ENCODE measurements around the gene AMZ1. TPM values are rescaled to one million over a fixed set of nuclear protein-coding genes. Genes with fewer than 3 reads are reported as not detected.

AMZ1 gene
- total and polyA plus RNA-seq, 2 donors (not counting 1 experiment from before 2014, with no cell fraction given), result 0.26 to 0.33 TPM

- H3K4me1 ChIP-seq (ENCODE audit: control insufficient read depth, extremely low read depth, insufficient read depth, low read length), result peaks cover 2% of the 10 kb centered on the region
- DNase-seq (ENCODE audit: low read depth in 2 of 2), result no peak
- H2AFZ ChIP-seq (ENCODE audit: low read length), result no peak overlapping the region
- H3K27ac ChIP-seq (ENCODE audit: insufficient read depth, low read length), result no peak overlapping the region
- H3K4me2 ChIP-seq (ENCODE audit: extremely low read depth, insufficient read depth, low read length), result no peak overlapping the region
- no peaks in the 10 kb centered on the region for H3K27me3 ChIP-seq (ENCODE audit: control insufficient read depth, insufficient read depth, low read length)
- TF ChIP-seq CTCF (conservative IDR thresholded peaks at IDR 0.05 in 1 of 2, IDR thresholded peaks at IDR 0.05 in 1 of 2; ENCODE audit: low read depth in 1 of 2, low read length in 2 of 2), result no peak
- TF ChIP-seq EZH2 (IDR thresholded peaks at IDR 0.05; ENCODE audit: low read length, missing control alignments), result no peak
- no peaks in the 10 kb centered on the region for H4K20me1 ChIP-seq (ENCODE audit: control insufficient read depth, extremely low read depth, insufficient read depth, low read length)
- H3K79me2 ChIP-seq (ENCODE audit: control insufficient read depth, insufficient read depth, low read length), result no peaks in the 10 kb centered on the region
- H3K36me3 ChIP-seq (ENCODE audit: control insufficient read depth, insufficient read depth, low read length), result no peaks in the 10 kb centered on the region
- H3K4me3 ChIP-seq (replicated peaks in 1 of 4; ENCODE audit: control extremely low read depth in 1 of 4, insufficient read depth in 1 of 4, low read depth in 3 of 4, low read length in 4 of 4), result no peak overlapping the region
- no peak overlapping the region for H3K9ac ChIP-seq (ENCODE audit: insufficient read depth, low read length)
- H3K9me3 ChIP-seq (ENCODE audit: control insufficient read depth, insufficient read depth, low read depth, low read length), result no peaks in the 10 kb centered on the region
These were observed 22.3 kb downstream of the AMZ1 start for GRCh38 chr7:2710286-2710655.

- Histone ChIP-seq H3K27ac (ENCODE audit: insufficient read depth, low read length) (no peak overlapping the region), H3K9ac (ENCODE audit: insufficient read depth, low read length) (no peak overlapping the region), H3K27me3 (ENCODE audit: control insufficient read depth, insufficient read depth, low read length) (no peaks in the 10 kb centered on the region), H3K4me2 (ENCODE audit: extremely low read depth, insufficient read depth, low read length) (no peak overlapping the region), H3K36me3 (ENCODE audit: control insufficient read depth, insufficient read depth, low read length) (no peaks in the 10 kb centered on the region), H2AFZ (ENCODE audit: low read length) (no peak overlapping the region), H4K20me1 (ENCODE audit: control insufficient read depth, extremely low read depth, insufficient read depth, low read length) (no peaks in the 10 kb centered on the region), H3K4me1 (ENCODE audit: control insufficient read depth, extremely low read depth, insufficient read depth, low read length) (peaks cover 5% of the 10 kb centered on the region), H3K79me2 (ENCODE audit: control insufficient read depth, insufficient read depth, low read length) (no peaks in the 10 kb centered on the region), H3K9me3 (ENCODE audit: control insufficient read depth, insufficient read depth, low read depth, low read length) (no peaks in the 10 kb centered on the region), H3K4me3 (replicated peaks in 1 of 4; ENCODE audit: control extremely low read depth in 1 of 4, insufficient read depth in 1 of 4, low read depth in 3 of 4, low read length in 4 of 4) (no peak overlapping the region)
- DNase-seq (ENCODE audit: low read depth in 2 of 2), result no peak
- TF ChIP-seq EZH2 (IDR thresholded peaks at IDR 0.05; ENCODE audit: low read length, missing control alignments) (no peak), CTCF (conservative IDR thresholded peaks at IDR 0.05 in 1 of 2, IDR thresholded peaks at IDR 0.05 in 1 of 2; ENCODE audit: low read depth in 1 of 2, low read length in 2 of 2) (no peak)
These were observed 23.0 kb downstream of the AMZ1 start for GRCh38 chr7:2710901-2711551.

GRCh38 chr7:2711895-2712675, 24.1 kb downstream of the AMZ1 start:
- no peak overlapping the region for H3K4me3 ChIP-seq (replicated peaks in 1 of 4; ENCODE audit: control extremely low read depth in 1 of 4, insufficient read depth in 1 of 4, low read depth in 3 of 4, low read length in 4 of 4)
- peaks cover 15% of the 10 kb centered on the region for H3K4me1 ChIP-seq (ENCODE audit: control insufficient read depth, extremely low read depth, insufficient read depth, low read length)
- no peaks in the 10 kb centered on the region for H4K20me1 ChIP-seq (ENCODE audit: control insufficient read depth, extremely low read depth, insufficient read depth, low read length)
- H3K36me3 ChIP-seq (ENCODE audit: control insufficient read depth, insufficient read depth, low read length), result no peaks in the 10 kb centered on the region
- no peak overlapping the region for H2AFZ ChIP-seq (ENCODE audit: low read length)
- TF ChIP-seq CTCF (conservative IDR thresholded peaks at IDR 0.05 in 1 of 2, IDR thresholded peaks at IDR 0.05 in 1 of 2; ENCODE audit: low read depth in 1 of 2, low read length in 2 of 2), result no peak
- TF ChIP-seq EZH2 (IDR thresholded peaks at IDR 0.05; ENCODE audit: low read length, missing control alignments), result no peak
- H3K27me3 ChIP-seq (ENCODE audit: control insufficient read depth, insufficient read depth, low read length), result no peaks in the 10 kb centered on the region
- no peaks in the 10 kb centered on the region for H3K9me3 ChIP-seq (ENCODE audit: control insufficient read depth, insufficient read depth, low read depth, low read length)
- H3K27ac ChIP-seq (ENCODE audit: insufficient read depth, low read length), result no peak overlapping the region
- H3K9ac ChIP-seq (ENCODE audit: insufficient read depth, low read length), result no peak overlapping the region
- H3K79me2 ChIP-seq (ENCODE audit: control insufficient read depth, insufficient read depth, low read length), result no peaks in the 10 kb centered on the region
- no peak overlapping the region for H3K4me2 ChIP-seq (ENCODE audit: extremely low read depth, insufficient read depth, low read length)
- no peak for DNase-seq (ENCODE audit: low read depth in 2 of 2)
